HEK293 (cell line): Measurements from ENCODE around the gene MBNL3.
A peak's percentile ranks its signal among the peaks of the same experiment; 100 is the strongest.

Source experiments
- CTCF ChIA-PET: fragments of 350-600 bp; formaldehyde crosslinking; extraction: SDS; loops from one replicate; lab custom pipeline; 2021; ENCODE audit warnings: antibody characterized with exemption; lab: Yijun Ruan, JAX
- POLR2A ChIA-PET: fragments of 300-600 bp; formaldehyde crosslinking; extraction: SDS; loops from one replicate; lab custom pipeline; 2020; ENCODE audit warnings: antibody characterized with exemption, inconsistent platforms; lab: Yijun Ruan, JAX
- H3K27ac ChIP-seq: fragments of 200-500 bp; sonication (Bioruptor generic); 2 replicates; pipeline ENCODE4 v1.5.1; 2014; ENCODE audit warnings: low read depth, low read length, control low read depth, inconsistent platforms; ENCODE audit errors: extremely low read depth
- H3K36me3 ChIP-seq, 2 experiments: fragments of 200-500 bp in 1 of 2; sonication (Bioruptor generic) in 1 of 2; 1 replicate in 1 of 2; 2 replicates in 1 of 2; pipeline ENCODE4 v1.5.1; 2014 to 2017; ENCODE audit warnings: inconsistent platforms in 2 of 2, low read length in 2 of 2; ENCODE audit not compliant: control insufficient read depth in 2 of 2, insufficient read depth in 1 of 2
- H3K4me1 ChIP-seq: fragments of 200-500 bp; sonication (Bioruptor generic); 2 replicates; pipeline ENCODE4 v1.5.1; 2014; ENCODE audit warnings: mild to moderate bottlenecking, low read length, inconsistent platforms; ENCODE audit not compliant: control insufficient read depth, insufficient read depth
- H3K4me3 ChIP-seq: 2 replicates; pipeline ENCODE4 v1.5.1; 2011; ENCODE audit warnings: low read depth, mild to moderate bottlenecking, control low read depth, low read length, moderate library complexity
- H3K9me3 ChIP-seq: fragments of 200-500 bp; sonication (Bioruptor generic); 2 replicates; pipeline ENCODE4 v1.5.1; 2014; ENCODE audit warnings: low read depth, low read length, inconsistent platforms; ENCODE audit not compliant: control insufficient read depth, insufficient read depth
- BCL11B ChIP-seq: fragments of 450-650 bp; formaldehyde crosslinking; IDR thresholded peaks from 2 replicates; pipeline ENCODE4 v1.5.1; 2016; ENCODE audit warnings: low read depth, missing biosample characterization, missing genetic modification characterization
- BCL6B ChIP-seq: fragments of 450-650 bp; formaldehyde crosslinking; IDR thresholded peaks from 2 replicates; pipeline ENCODE4 v1.5.1; 2017; ENCODE audit warnings: missing biosample characterization, missing genetic modification characterization
- EGR2 ChIP-seq: fragments of 450-650 bp; formaldehyde crosslinking; IDR thresholded peaks from 2 replicates; pipeline ENCODE4 v1.5.1; 2016; ENCODE audit warnings: low read depth, missing biosample characterization, missing genetic modification characterization
- FEZF1 ChIP-seq: fragments of 450-650 bp; formaldehyde crosslinking; IDR thresholded peaks from 2 replicates; pipeline ENCODE4 v1.5.1; 2016; ENCODE audit warnings: missing biosample characterization, missing genetic modification characterization
- IKZF3 ChIP-seq: fragments of 450-650 bp; IDR thresholded peaks from 2 replicates; pipeline ENCODE4 v1.5.0; 2018; ENCODE audit warnings: missing biosample characterization, mild to moderate bottlenecking, missing genetic modification characterization, moderate library complexity
- KLF10 ChIP-seq: fragments of 450-650 bp; IDR thresholded peaks from 2 replicates; pipeline ENCODE4 v1.5.1; 2018; ENCODE audit warnings: missing biosample characterization, mild to moderate bottlenecking, missing genetic modification characterization
- KLF8 ChIP-seq: fragments of 450-650 bp; formaldehyde crosslinking; IDR thresholded peaks from 2 replicates; pipeline ENCODE4 v1.5.1; 2016; ENCODE audit warnings: missing biosample characterization, missing genetic modification characterization
- MYNN ChIP-seq: fragments of 450-650 bp; formaldehyde crosslinking; IDR thresholded peaks from 2 replicates; pipeline ENCODE4 v1.5.1; 2016; ENCODE audit warnings: missing biosample characterization, missing genetic modification characterization, borderline replicate concordance
- PRDM2 ChIP-seq: fragments of 450-650 bp; formaldehyde crosslinking; IDR thresholded peaks from 2 replicates; pipeline ENCODE4 v1.5.1; 2016; ENCODE audit warnings: missing biosample characterization, missing genetic modification characterization, borderline replicate concordance
- ZBTB26 ChIP-seq: fragments of 450-650 bp; formaldehyde crosslinking; optimal IDR thresholded peaks from 2 replicates; pipeline ENCODE3; 2016; ENCODE audit warnings: missing biosample characterization, mild to moderate bottlenecking, missing genetic modification characterization
- ZBTB48 ChIP-seq: fragments of 450-650 bp; formaldehyde crosslinking; IDR thresholded peaks from 2 replicates; pipeline ENCODE4 v1.5.1; 2016; ENCODE audit warnings: missing biosample characterization, missing genetic modification characterization
- ZEB2 ChIP-seq: fragments of 450-650 bp; formaldehyde crosslinking; IDR thresholded peaks from 2 replicates; pipeline ENCODE4 v1.5.1; 2016; ENCODE audit warnings: missing biosample characterization, missing genetic modification characterization
- ZFP37 ChIP-seq: fragments of 450-650 bp; formaldehyde crosslinking; IDR thresholded peaks from 2 replicates; pipeline ENCODE4 v1.5.1; 2016; ENCODE audit warnings: missing biosample characterization, missing genetic modification characterization
- ZNF140 ChIP-seq: fragments of 450-650 bp; formaldehyde crosslinking; IDR thresholded peaks from 2 replicates; pipeline ENCODE4 v1.5.1; 2016; ENCODE audit warnings: missing biosample characterization, missing genetic modification characterization
- ZNF16 ChIP-seq: fragments of 450-650 bp; formaldehyde crosslinking; IDR thresholded peaks from 2 replicates; pipeline ENCODE4 v1.5.1; 2016; ENCODE audit warnings: low read depth, missing biosample characterization, missing genetic modification characterization
- ZNF24 ChIP-seq: fragments of 450-650 bp; formaldehyde crosslinking; IDR thresholded peaks from 2 replicates; pipeline ENCODE4 v1.5.1; 2016; ENCODE audit warnings: missing biosample characterization, missing genetic modification characterization
- ZNF292 ChIP-seq: fragments of 450-650 bp; formaldehyde crosslinking; IDR thresholded peaks from 2 replicates; pipeline ENCODE4 v1.5.1; 2016; ENCODE audit warnings: low read depth, missing biosample characterization, missing genetic modification characterization, borderline replicate concordance
- ZNF335 ChIP-seq: fragments of 450-650 bp; formaldehyde crosslinking; conservative IDR thresholded peaks from 2 replicates; pipeline ENCODE4 v1.5.1; 2016; ENCODE audit warnings: missing biosample characterization, missing genetic modification characterization
- ZNF37A ChIP-seq: fragments of 450-650 bp; IDR thresholded peaks from 2 replicates; pipeline ENCODE4 v1.5.1; 2018; ENCODE audit warnings: missing biosample characterization, missing genetic modification characterization
- ZNF473 ChIP-seq: fragments of 450-650 bp; formaldehyde crosslinking; IDR thresholded peaks from 2 replicates; pipeline ENCODE4 v1.5.1; 2017; ENCODE audit warnings: missing biosample characterization, missing genetic modification characterization
- ZNF792 ChIP-seq: fragments of 450-650 bp; formaldehyde crosslinking; IDR thresholded peaks from 2 replicates; pipeline ENCODE4 v1.5.1; 2016; ENCODE audit warnings: missing biosample characterization, missing genetic modification characterization
- ZXDB ChIP-seq: fragments of 450-650 bp; formaldehyde crosslinking; IDR thresholded peaks from 2 replicates; pipeline ENCODE4 v1.5.1; 2016; ENCODE audit warnings: missing biosample characterization, missing genetic modification characterization
- TF ChIP-seq, protein P1 (sequence below): fragments of 450-650 bp; formaldehyde crosslinking; IDR thresholded peaks from 2 replicates; pipeline ENCODE4 v1.5.1; 2017; ENCODE audit warnings: missing biosample characterization, mild to moderate bottlenecking, missing genetic modification characterization, moderate library complexity
- TF ChIP-seq, protein P2 (sequence below): fragments of 450-650 bp; formaldehyde crosslinking; IDR thresholded peaks from 2 replicates; pipeline ENCODE4 v1.5.1; 2016; ENCODE audit warnings: missing biosample characterization, missing genetic modification characterization
- TF ChIP-seq, protein P3 (sequence below): IDR thresholded peaks from 2 replicates; pipeline ENCODE4 v1.6.1; 2011; ENCODE audit warnings: mild to moderate bottlenecking, low read depth, low read length, borderline replicate concordance

The MBNL3 gene

GRCh38 chrX:132489578-132490419, 961 bp upstream of the MBNL3 start:
- ChIA-PET POLR2A (no interaction called here), CTCF (no interaction called here)
- no peaks in the 10 kb centered on the region for H3K36me3 ChIP-seq
- H3K4me1 ChIP-seq, result no peaks in the 10 kb centered on the region
- H3K9me3 ChIP-seq, result no peaks in the 10 kb centered on the region
- peak overlapping the region; percentile 93 for H3K27ac ChIP-seq
- H3K4me3 ChIP-seq, result peak overlapping the region; percentile 44
- TF ChIP-seq ZNF335 (tag by site-specific recombination) (peak; percentile 80), BCL11B (tag by site-specific recombination) (no peak), KLF8 (tag by site-specific recombination) (peak; percentile 42; the same call in 1 of the 2 replicates), ZNF140 (tag by site-specific recombination) (no peak), KLF10 (no peak), BCL6B (peak; percentile 26; the same call in 1 of the 2 replicates), IKZF3 (tag by site-specific recombination) (no peak), ZNF37A (tag by site-specific recombination) (peak; percentile 80; the same call in 1 of the 2 replicates), PRDM2 (tag by site-specific recombination) (no peak), ZBTB48 (tag by site-specific recombination) (peak; percentile 66; the same call in 1 of the 2 replicates), ZNF473 (tag by site-specific recombination) (no peak), ZXDB (tag by site-specific recombination) (0 out of 2 replicates have a peak, but pooled peaks have one; percentile 16), MYNN (tag by site-specific recombination) (no peak), FEZF1 (tag by site-specific recombination) (no peak), ZBTB26 (peak; percentile 56), ZNF792 (tag by site-specific recombination) (no peak), ZNF24 (no peak), ZNF292 (no peak), ZNF16 (tag by site-specific recombination) (no peak), ZEB2 (tag by site-specific recombination) (0 out of 2 replicates have a peak, but pooled peaks have one; percentile 16), ZFP37 (no peak), EGR2 (no peak)
- TF ChIP-seq, protein P1, sequence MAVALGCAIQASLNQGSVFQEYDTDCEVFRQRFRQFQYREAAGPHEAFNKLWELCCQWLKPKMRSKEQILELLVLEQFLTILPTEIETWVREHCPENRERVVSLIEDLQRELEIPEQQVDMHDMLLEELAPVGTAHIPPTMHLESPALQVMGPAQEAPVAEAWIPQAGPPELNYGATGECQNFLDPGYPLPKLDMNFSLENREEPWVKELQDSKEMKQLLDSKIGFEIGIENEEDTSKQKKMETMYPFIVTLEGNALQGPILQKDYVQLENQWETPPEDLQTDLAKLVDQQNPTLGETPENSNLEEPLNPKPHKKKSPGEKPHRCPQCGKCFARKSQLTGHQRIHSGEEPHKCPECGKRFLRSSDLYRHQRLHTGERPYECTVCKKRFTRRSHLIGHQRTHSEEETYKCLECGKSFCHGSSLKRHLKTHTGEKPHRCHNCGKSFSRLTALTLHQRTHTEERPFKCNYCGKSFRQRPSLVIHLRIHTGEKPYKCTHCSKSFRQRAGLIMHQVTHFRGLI (tag by site-specific recombination), result peak; percentile 40; the same call in 1 of the 2 replicates
- TF ChIP-seq, protein P2, sequence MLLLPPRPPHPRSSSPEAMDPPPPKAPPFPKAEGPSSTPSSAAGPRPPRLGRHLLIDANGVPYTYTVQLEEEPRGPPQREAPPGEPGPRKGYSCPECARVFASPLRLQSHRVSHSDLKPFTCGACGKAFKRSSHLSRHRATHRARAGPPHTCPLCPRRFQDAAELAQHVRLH (tag by site-specific recombination), result no peak
- TF ChIP-seq, protein P3, sequence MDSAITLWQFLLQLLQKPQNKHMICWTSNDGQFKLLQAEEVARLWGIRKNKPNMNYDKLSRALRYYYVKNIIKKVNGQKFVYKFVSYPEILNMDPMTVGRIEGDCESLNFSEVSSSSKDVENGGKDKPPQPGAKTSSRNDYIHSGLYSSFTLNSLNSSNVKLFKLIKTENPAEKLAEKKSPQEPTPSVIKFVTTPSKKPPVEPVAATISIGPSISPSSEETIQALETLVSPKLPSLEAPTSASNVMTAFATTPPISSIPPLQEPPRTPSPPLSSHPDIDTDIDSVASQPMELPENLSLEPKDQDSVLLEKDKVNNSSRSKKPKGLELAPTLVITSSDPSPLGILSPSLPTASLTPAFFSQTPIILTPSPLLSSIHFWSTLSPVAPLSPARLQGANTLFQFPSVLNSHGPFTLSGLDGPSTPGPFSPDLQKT, result no peak
